HepG2 (cell line): ENCODE data around the gene ARMH1. TPM values are rescaled to one million over a fixed set of nuclear protein-coding genes. Genes with fewer than 3 reads are reported as not detected.

Source experiments
- ATAC-seq: fragments of 200-7000 bp; cut with Tn5 transposase; 3 replicates; pipeline ENCODE4 v1.9.1; 2020; ENCODE audit warnings: mild to moderate bottlenecking, moderate library complexity
- BruUV-seq: library from RNA; stranded (reverse); fragments of 400-500 nt; replicated peaks from 2 replicates; lab custom pipeline; 2021; lab: Mats Ljungman, UMichigan
- CTCF ChIA-PET: fragments of 300-600 bp; formaldehyde crosslinking; extraction: SDS; loops from one replicate; lab custom pipeline; 2021; ENCODE audit warnings: low total read pairs, inconsistent platforms, low intra/inter-chr PET ratio; lab: Yijun Ruan, JAX
- POLR2A ChIA-PET: fragments of 350-600 bp; sonication (Branson Sonifier 250); formaldehyde crosslinking; loops from one replicate; lab custom pipeline; 2020; ENCODE audit warnings: antibody characterized with exemption, inconsistent platforms; lab: Yijun Ruan, JAX
- DNase-seq: peaks from one replicate; pipeline ENCODE4 v3.0.0-alpha.2; 2015; ENCODE audit warnings: low spot score
- FAIRE-seq: peaks from 3 replicates; lab custom pipeline; 2011; peaks lifted over from hg19 to GRCh38; lab: Jason Lieb, UNC
- H2AFZ ChIP-seq: one replicate; pipeline ENCODE4 v1.6.1; 2011; ENCODE audit warnings: low read length, inconsistent platforms
- H3K27ac ChIP-seq: fragments of 300-600 bp; 3 replicates; pipeline ENCODE4 v1.8.0; 2011; ENCODE audit warnings: mixed run types, mild to moderate bottlenecking, mixed read lengths, low read length, inconsistent platforms; ENCODE audit not compliant: insufficient read depth; ENCODE audit errors: extremely low read length
- H3K27me3 ChIP-seq, 2 experiments: fragments of 200-600 bp in 1 of 2; 2 replicates in 1 of 2; 3 replicates in 1 of 2; pipeline versions ENCODE4 v1.6.0 to v1.8.0; 2011; ENCODE audit warnings: low read length in 2 of 2, mild to moderate bottlenecking in 2 of 2, moderate library complexity in 2 of 2, inconsistent platforms in 1 of 2; ENCODE audit not compliant: insufficient read depth in 2 of 2, control insufficient read depth in 1 of 2
- H3K36me3 ChIP-seq, 2 experiments: fragments of 200-600 bp in 1 of 2; replicated peaks in 1 of 2; 2 replicates in 1 of 2; 3 replicates in 1 of 2; pipeline versions ENCODE4 v1.5.1 to v1.8.0; 2011; ENCODE audit warnings: low read length in 2 of 2, inconsistent platforms in 1 of 2; ENCODE audit not compliant: insufficient read depth in 2 of 2, control insufficient read depth in 1 of 2
- H3K4me1 ChIP-seq: 2 replicates; pipeline ENCODE4 v1.5.1; 2012; ENCODE audit warnings: low read length, inconsistent platforms; ENCODE audit not compliant: insufficient read depth
- H3K4me2 ChIP-seq: 2 replicates; pipeline ENCODE4 v1.6.0; 2011; ENCODE audit warnings: low read depth, low read length, inconsistent platforms
- H3K4me3 ChIP-seq, 3 experiments: fragments of 200-600 bp in 1 of 3; sonication (generic), shearing (Covaris generic) in 1 of 3; replicated peaks in 1 of 3; 2 replicates each; pipeline ENCODE4 v1.5.1; 2011 to 2016; ENCODE audit warnings: low read length in 3 of 3, inconsistent platforms in 2 of 3, low read depth in 2 of 3, mild to moderate bottlenecking in 2 of 3, control low read depth in 1 of 3, mixed read lengths in 1 of 3; ENCODE audit not compliant: insufficient read depth in 1 of 3
- H3K79me2 ChIP-seq: one replicate; pipeline ENCODE4 v1.6.1; 2011; ENCODE audit warnings: low read length, inconsistent platforms; ENCODE audit not compliant: insufficient read depth
- H3K9ac ChIP-seq: 2 replicates; pipeline ENCODE4 v1.6.0; 2011; ENCODE audit warnings: mild to moderate bottlenecking, low read depth, low read length, inconsistent platforms; ENCODE audit not compliant: insufficient read depth
- H3K9me3 ChIP-seq: 2 replicates; pipeline ENCODE4 v1.5.1; 2012; ENCODE audit warnings: mild to moderate bottlenecking, low read length
- H4K20me1 ChIP-seq: 2 replicates; pipeline ENCODE4 v1.6.0; 2011; ENCODE audit warnings: inconsistent platforms, mild to moderate bottlenecking, low read length, moderate library complexity; ENCODE audit not compliant: insufficient read depth
- EED ChIP-seq: sonication (generic); formaldehyde crosslinking; IDR thresholded peaks from 2 replicates; pipeline ENCODE4 v1.5.0; 2020; ENCODE audit warnings: mild to moderate bottlenecking, missing genetic modification reagents
- ELF4 ChIP-seq: sonication (generic); formaldehyde crosslinking; IDR thresholded peaks from 2 replicates; pipeline ENCODE4 v1.5.0; 2020; ENCODE audit warnings: missing genetic modification reagents, mild to moderate bottlenecking, moderate library complexity, borderline replicate concordance
- EZH2 ChIP-seq: conservative IDR thresholded peaks from 2 replicates; pipeline ENCODE4 v1.6.1; 2012; ENCODE audit warnings: mild to moderate bottlenecking, low read depth, low read length, moderate library complexity
- FIP1L1 ChIP-seq: fragments of 200-400 bp; formaldehyde crosslinking; IDR thresholded peaks from 2 replicates; pipeline ENCODE4 v1.6.1; 2018; ENCODE audit warnings: low read depth, mild to moderate bottlenecking, low read length, moderate library complexity, borderline replicate concordance; ENCODE audit not compliant: insufficient read depth
- FOXC1 ChIP-seq: sonication (generic); formaldehyde crosslinking; IDR thresholded peaks from 2 replicates; pipeline ENCODE4 v1.8.0; 2022; ENCODE audit warnings: mild to moderate bottlenecking, missing genetic modification reagents, borderline replicate concordance
- NONO ChIP-seq, 2 experiments: fragments of 450-650 bp in 1 of 2; sonication (generic) in 1 of 2; formaldehyde crosslinking in 1 of 2; IDR thresholded peaks in 1 of 2; conservative IDR thresholded peaks in 1 of 2; 2 replicates each; pipeline versions ENCODE4 v1.6.1 to v1.8.0; 2017 to 2022; ENCODE audit warnings: mild to moderate bottlenecking in 1 of 2, missing genetic modification reagents in 1 of 2, moderate library complexity in 1 of 2
- SATB2 ChIP-seq: sonication (generic); formaldehyde crosslinking; IDR thresholded peaks from 2 replicates; pipeline ENCODE4 v1.5.0; 2020; ENCODE audit warnings: missing genetic modification reagents
- ZBTB7B ChIP-seq: sonication (generic); formaldehyde crosslinking; IDR thresholded peaks from 2 replicates; pipeline ENCODE4 v1.4.0; 2020; ENCODE audit warnings: missing genetic modification reagents
- ZC3H13 ChIP-seq: sonication (generic); formaldehyde crosslinking; IDR thresholded peaks from 2 replicates; pipeline ENCODE4 v1.8.1; 2023; ENCODE audit warnings: mild to moderate bottlenecking, missing genetic modification reagents, moderate library complexity
- ZC3H4 ChIP-seq: sonication (generic); formaldehyde crosslinking; IDR thresholded peaks from 2 replicates; pipeline ENCODE4 v1.4.0; 2020; ENCODE audit warnings: missing genetic modification reagents, borderline replicate concordance
- ZNF468 ChIP-seq: sonication (generic); formaldehyde crosslinking; IDR thresholded peaks from 2 replicates; pipeline ENCODE4 v1.8.0; 2022; ENCODE audit warnings: mild to moderate bottlenecking, moderate library complexity, missing genetic modification reagents
- ZNF496 ChIP-seq: sonication (generic); formaldehyde crosslinking; IDR thresholded peaks from 2 replicates; pipeline ENCODE4 v1.8.1; 2023; ENCODE audit warnings: mild to moderate bottlenecking, moderate library complexity, missing genetic modification reagents; ENCODE audit not compliant: insufficient replicate concordance
- ZNF605 ChIP-seq: sonication (generic); formaldehyde crosslinking; IDR thresholded peaks from 2 replicates; pipeline ENCODE4 v1.8.0; 2022; ENCODE audit warnings: mild to moderate bottlenecking, missing genetic modification reagents
- ZNF652 ChIP-seq: IDR thresholded peaks from 2 replicates; pipeline ENCODE4 v1.6.1; 2016; ENCODE audit warnings: low read depth, borderline replicate concordance
- ZSCAN9 ChIP-seq: IDR thresholded peaks from 2 replicates; pipeline ENCODE4 v1.6.1; 2016; ENCODE audit warnings: borderline replicate concordance
- ZZZ3 ChIP-seq: sonication (generic); formaldehyde crosslinking; IDR thresholded peaks from 2 replicates; pipeline ENCODE4 v1.4.0; 2020; ENCODE audit warnings: missing genetic modification reagents, mild to moderate bottlenecking, borderline replicate concordance
- WGBS: methylation state at CpG from one replicate; pipeline ENCODE4 v1.1.6; 2017; ENCODE audit warnings: low lambda C conversion rate; 5-methylcytosine and 5-hydroxymethylcytosine counted together
- in situ Hi-C: cut with HindIII; loops from 2 replicates; pipeline ENCODE4 v1.10.0; 2017; ENCODE audit warnings: low pct_unique_long_range_greater_than_20kb; ENCODE audit not compliant: extremely low pct_ligation_motif_present
- intact Hi-C: fragments of 100-400 bp; cut with micrococcal nuclease; formaldehyde crosslinking; loops from one replicate; pipeline ENCODE4 v1.10.0; 2022; ENCODE audit not compliant: unreplicated experiment
- polyA plus RNA-seq, 8 experiments: library from polyadenylated mRNA; depleted of rRNA in 3 of 8; stranded (reverse) in 7 of 8; unstranded in 1 of 8; fragments of >200 nt; fragmentation: Illumina TruSeq in 4 of 8; extraction: Trizol in 4 of 8; gene quantifications; 2 replicates each; pipeline versions ENCODE4 v1.2.1 to v1.2.3, GENCODE V29; 2011 to 2016; ENCODE audit warnings: low read depth in 4 of 8, missing spikeins in 1 of 8, mixed read lengths in 1 of 8; ENCODE audit not compliant: insufficient read depth in 1 of 8
- total RNA-seq, 5 experiments: library from RNA; depleted of rRNA; stranded (reverse); fragments of >200 nt; fragmentation: Illumina TruSeq; extraction: Trizol; gene quantifications; 2 replicates each; pipeline ENCODE4 v1.2.3, GENCODE V29; 2016; ENCODE audit warnings: low read depth in 1 of 5
- TF ChIP-seq, protein P1 (sequence below): sonication (generic); formaldehyde crosslinking; IDR thresholded peaks from 2 replicates; pipeline ENCODE4 v1.4.0; 2020; ENCODE audit warnings: mild to moderate bottlenecking, missing genetic modification reagents
- TF ChIP-seq, protein P2 (sequence below): conservative IDR thresholded peaks from 2 replicates; pipeline ENCODE4 v1.6.1; 2018; ENCODE audit warnings: missing genetic modification reagents
- TF ChIP-seq, protein P3 (sequence below): sonication (generic); formaldehyde crosslinking; IDR thresholded peaks from 2 replicates; pipeline ENCODE4 v1.8.1; 2023; ENCODE audit warnings: mild to moderate bottlenecking, moderate library complexity, missing genetic modification reagents

Gene ARMH1
- total and polyA plus RNA-seq, 2 of the 13 experiments (the other 11 are each of a cell fraction or from before 2014, with no cell fraction given) = 0.69 TPM; not detected in 1

DNA sequence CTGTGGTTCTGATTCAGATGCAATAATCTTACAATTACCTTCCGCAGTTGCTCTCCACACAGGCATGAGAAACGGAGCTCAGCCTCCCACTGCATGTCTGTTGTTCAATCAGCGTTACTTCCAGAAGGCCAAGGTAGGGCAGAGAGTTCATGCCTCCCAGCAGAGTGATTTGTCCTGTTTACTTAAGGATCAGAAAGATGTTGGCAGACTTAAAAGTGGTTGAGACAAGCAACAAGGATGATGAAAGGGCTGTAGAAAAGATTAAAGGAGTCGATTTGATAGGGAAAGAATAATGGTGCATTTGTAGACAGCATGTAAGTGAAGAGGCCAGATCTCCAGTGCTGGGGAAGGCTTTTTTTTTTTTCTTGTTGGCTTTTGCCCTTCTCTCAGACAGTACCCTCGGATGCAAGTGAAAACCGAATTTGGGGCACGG, 26.6 kb downstream of the ARMH1 start (continued):
- no peak for TF ChIP-seq ZC3H13 (CRISPR knock-in tag)
- no peak for TF ChIP-seq ZNF652 (CRISPR knock-in tag)
- TF ChIP-seq SATB2 (CRISPR knock-in tag) = no peak
- TF ChIP-seq ZNF605 (CRISPR knock-in tag) = no peak
- TF ChIP-seq NONO (IDR thresholded peaks at IDR 0.05) = no peak
- no peak; the same call in 1 of the 2 replicates for TF ChIP-seq NONO (CRISPR knock-in tag; conservative IDR thresholded peaks at IDR 0.05)
- TF ChIP-seq, protein P1, sequence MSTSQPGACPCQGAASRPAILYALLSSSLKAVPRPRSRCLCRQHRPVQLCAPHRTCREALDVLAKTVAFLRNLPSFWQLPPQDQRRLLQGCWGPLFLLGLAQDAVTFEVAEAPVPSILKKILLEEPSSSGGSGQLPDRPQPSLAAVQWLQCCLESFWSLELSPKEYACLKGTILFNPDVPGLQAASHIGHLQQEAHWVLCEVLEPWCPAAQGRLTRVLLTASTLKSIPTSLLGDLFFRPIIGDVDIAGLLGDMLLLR (CRISPR knock-in tag) = no peak

DNA sequence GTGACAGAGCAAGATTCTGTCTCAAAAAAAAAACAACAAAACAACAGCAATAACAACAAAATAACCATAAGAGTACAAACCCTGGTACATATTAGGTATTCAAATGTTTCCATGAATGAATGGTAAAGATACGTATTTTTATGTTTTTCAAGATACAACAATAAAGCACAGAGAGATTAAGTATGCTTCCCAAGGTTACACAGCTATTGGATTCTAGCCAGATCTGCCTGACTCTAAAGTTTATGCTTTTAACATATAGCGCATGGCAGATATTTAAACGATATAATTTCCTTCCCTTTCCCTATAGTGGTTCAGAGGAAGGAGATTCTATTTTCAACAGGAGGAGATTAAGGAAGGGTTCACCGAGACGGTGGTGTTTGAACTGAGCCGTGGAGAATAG, 31.0 kb downstream of the ARMH1 start:
- Histone ChIP-seq H3K9ac (no peak overlapping the region), H3K27ac (no peak overlapping the region), H3K36me3 (no peaks in the 10 kb centered on the region), H4K20me1 (no peaks in the 10 kb centered on the region), H3K27me3 (no peaks in the 10 kb centered on the region; a peak in 1 of 5 replicates), H3K79me2 (no peaks in the 10 kb centered on the region), H3K4me1 (peaks cover 79% of the 10 kb centered on the region), H3K9me3 (no peaks in the 10 kb centered on the region), H2AFZ (no peak overlapping the region), H3K4me3 (no peak overlapping the region), H3K4me2 (no peak overlapping the region)
- no TSS peak for BruUV-seq
- CTCF ChIA-PET = no interaction called here
- POLR2A ChIA-PET = interaction anchor here (2.1 kb wide), 1 partner anchor 16 kb away, joined by 11 read pairs; no protein-coding TSS in a partner anchor
- DNase-seq (no peak), ATAC-seq (no peak), FAIRE-seq (no peak)
- no peak for TF ChIP-seq ZNF496 (CRISPR knock-in tag)
- TF ChIP-seq, protein P2, sequence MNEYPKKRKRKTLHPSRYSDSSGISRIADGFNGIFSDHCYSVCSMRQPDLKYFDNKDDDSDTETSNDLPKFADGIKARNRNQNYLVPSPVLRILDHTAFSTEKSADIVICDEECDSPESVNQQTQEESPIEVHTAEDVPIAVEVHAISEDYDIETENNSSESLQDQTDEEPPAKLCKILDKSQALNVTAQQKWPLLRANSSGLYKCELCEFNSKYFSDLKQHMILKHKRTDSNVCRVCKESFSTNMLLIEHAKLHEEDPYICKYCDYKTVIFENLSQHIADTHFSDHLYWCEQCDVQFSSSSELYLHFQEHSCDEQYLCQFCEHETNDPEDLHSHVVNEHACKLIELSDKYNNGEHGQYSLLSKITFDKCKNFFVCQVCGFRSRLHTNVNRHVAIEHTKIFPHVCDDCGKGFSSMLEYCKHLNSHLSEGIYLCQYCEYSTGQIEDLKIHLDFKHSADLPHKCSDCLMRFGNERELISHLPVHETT (CRISPR knock-in tag) = no peak
- TF ChIP-seq, protein P3, sequence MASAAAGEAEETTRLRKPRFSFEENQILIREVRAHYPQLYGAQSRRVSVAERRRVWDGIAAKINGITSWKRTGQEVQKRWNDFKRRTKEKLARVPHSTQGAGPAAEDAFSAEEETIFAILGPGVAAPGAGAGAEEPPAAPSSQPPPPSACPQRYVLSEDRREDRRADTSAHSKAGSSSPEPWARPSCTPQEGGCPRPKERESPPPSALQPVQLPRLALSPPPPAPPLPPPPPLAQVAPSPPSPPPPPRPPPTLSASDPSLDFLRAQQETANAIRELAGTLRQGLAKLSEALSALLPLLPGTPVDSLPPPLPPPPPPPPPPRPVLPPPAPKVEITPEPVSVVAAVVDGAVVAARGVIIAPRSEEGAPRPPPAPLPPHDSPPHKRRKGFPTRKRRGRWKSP (CRISPR knock-in tag) = no peak
- no peak for TF ChIP-seq ZSCAN9 (CRISPR knock-in tag)
- no peak for TF ChIP-seq EED (CRISPR knock-in tag)
- TF ChIP-seq EZH2 = no peak
- no peak for TF ChIP-seq FIP1L1
- TF ChIP-seq FOXC1 (CRISPR knock-in tag) = no peak
- TF ChIP-seq ZC3H4 (CRISPR knock-in tag) = no peak
- TF ChIP-seq ZZZ3 (CRISPR knock-in tag) = no peak
- TF ChIP-seq ELF4 (CRISPR knock-in tag) = no peak
- no peak for TF ChIP-seq ZBTB7B (CRISPR knock-in tag)
- TF ChIP-seq ZNF468 = no peak
- WGBS = 74% methylated on average over 6 of the region's 6 CpGs
- in situ Hi-C loops = no loop called here
- intact Hi-C loops = loop anchor here (5.0 kb wide), 1 partner anchor 53 kb away; no protein-coding TSS in a partner anchor
